GM10266 (cell line): ENCODE results near the gene PRSS57.

Experiments used
- DNase-seq: peaks from one replicate; pipeline ENCODE4 v3.0.0; 2012; ENCODE audit errors: extremely low spot score
- TF ChIP-seq, protein P1 (sequence below): IDR thresholded peaks from 2 replicates; pipeline ENCODE4 v1.5.1; 2012; ENCODE audit warnings: mild to moderate bottlenecking, low read depth; ENCODE audit not compliant: control insufficient read depth, insufficient read depth; ENCODE audit errors: missing control alignments

Gene PRSS57

DNA sequence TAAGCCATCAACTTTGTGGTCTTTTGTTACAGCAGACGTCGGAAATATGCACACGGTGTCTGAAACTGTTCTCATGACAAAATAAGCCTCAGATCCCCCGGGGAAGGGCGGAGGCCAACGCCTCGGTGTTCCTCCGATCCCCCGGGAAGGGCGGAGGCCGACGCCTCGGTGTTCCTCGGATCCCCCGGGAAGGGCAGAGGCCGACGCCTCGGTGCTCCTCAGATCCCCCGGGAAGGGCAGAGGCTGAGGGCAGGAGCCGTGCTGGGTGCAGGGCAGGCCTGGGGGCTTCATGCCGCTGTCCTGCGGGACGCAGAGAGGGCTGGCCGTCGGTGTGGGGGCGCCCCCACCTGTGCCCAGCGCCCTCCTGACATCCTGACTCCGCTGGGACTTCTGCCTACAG is 50.9 kb downstream of the PRSS57 start:
- TF ChIP-seq, protein P1, sequence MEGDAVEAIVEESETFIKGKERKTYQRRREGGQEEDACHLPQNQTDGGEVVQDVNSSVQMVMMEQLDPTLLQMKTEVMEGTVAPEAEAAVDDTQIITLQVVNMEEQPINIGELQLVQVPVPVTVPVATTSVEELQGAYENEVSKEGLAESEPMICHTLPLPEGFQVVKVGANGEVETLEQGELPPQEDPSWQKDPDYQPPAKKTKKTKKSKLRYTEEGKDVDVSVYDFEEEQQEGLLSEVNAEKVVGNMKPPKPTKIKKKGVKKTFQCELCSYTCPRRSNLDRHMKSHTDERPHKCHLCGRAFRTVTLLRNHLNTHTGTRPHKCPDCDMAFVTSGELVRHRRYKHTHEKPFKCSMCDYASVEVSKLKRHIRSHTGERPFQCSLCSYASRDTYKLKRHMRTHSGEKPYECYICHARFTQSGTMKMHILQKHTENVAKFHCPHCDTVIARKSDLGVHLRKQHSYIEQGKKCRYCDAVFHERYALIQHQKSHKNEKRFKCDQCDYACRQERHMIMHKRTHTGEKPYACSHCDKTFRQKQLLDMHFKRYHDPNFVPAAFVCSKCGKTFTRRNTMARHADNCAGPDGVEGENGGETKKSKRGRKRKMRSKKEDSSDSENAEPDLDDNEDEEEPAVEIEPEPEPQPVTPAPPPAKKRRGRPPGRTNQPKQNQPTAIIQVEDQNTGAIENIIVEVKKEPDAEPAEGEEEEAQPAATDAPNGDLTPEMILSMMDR: no peak
- DNase-seq: no peak

DNA sequence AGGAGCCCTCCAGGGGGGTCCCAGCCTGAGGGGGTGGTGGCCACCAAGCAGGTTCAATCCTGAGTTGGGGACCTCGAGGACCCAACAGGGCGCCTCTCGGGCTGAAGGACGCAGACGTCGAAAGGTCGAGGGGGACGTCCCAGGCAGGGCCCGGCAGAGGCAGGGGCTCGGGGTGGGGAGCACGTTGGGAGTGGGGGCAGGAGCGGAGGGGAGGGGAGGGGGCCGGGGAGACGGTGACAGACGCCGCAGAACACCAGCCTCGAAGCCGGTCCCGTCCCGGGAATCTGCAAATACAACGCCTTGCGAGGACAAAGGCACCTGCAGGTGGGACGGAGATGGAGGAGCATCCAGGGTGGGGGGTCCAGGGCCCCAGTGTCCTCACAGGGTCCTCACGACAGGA is 51.5 kb downstream of the PRSS57 start:
- DNase-seq: no peak
- TF ChIP-seq, protein P1: no peak

DNA sequence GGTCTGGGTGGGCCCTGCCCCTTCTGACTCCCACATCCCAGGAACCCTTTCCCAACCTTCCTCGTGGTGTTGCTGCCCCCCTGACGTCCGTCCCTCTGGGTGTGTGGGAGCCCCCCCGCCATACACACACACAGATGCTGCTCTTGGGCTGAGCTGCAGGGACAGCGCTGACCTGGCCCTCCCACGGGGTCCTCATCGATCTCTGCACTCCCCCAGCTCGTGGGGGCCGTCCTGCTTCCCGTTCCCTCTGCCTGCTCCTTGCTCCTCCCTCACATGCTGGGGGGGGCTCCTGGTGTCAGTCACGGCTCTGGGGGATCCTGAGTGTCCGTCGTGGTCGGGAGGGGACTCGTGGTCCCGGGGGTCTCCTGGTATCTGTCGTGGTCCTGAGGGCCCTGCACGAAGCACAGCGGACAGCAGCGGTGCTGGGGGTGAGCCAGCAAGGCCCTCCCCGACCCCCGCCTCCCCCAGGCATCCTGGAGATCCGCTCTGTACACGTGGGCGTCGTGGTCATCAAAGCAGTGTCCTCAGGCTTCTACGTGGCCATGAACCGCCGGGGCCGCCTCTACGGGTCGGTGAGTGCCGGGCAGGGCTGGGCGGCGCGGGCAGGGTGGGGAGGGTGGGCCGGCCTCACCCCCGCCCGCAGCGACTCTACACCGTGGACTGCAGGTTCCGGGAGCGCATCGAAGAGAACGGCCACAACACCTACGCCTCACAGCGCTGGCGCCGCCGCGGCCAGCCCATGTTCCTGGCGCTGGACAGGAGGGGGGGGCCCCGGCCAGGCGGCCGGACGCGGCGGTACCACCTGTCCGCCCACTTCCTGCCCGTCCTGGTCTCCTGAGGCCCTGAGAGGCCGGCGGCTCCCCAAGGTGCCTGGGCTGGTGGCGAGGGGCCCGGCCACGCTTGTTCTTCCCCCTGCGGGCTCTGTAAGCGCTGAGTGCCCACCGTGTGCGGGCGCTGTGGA is 52.2 kb downstream of the PRSS57 start:
- TF ChIP-seq, protein P1: no peak
- no peak for DNase-seq

DNA sequence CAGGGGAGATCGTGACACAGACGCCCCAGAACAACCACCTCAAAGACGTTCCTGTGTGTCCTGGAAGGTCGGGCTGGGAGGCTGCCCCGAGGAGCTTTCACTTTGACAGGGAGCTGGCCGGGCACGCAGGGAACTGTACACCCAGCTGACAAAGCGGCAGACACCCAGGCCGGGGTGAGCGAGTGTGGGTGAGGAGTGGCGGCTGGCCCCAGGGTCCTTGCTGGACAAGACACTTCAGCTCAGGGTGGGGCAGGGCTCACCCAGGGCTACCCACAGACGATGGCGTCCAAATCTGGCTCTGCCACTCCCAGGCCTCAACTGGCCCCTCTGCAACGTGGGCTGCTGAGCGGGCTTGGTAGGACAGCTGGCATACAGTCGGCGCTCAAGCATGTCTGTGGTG is 53.5 kb downstream of the PRSS57 start:
- no peak for DNase-seq
- TF ChIP-seq, protein P1: no peak

DNA sequence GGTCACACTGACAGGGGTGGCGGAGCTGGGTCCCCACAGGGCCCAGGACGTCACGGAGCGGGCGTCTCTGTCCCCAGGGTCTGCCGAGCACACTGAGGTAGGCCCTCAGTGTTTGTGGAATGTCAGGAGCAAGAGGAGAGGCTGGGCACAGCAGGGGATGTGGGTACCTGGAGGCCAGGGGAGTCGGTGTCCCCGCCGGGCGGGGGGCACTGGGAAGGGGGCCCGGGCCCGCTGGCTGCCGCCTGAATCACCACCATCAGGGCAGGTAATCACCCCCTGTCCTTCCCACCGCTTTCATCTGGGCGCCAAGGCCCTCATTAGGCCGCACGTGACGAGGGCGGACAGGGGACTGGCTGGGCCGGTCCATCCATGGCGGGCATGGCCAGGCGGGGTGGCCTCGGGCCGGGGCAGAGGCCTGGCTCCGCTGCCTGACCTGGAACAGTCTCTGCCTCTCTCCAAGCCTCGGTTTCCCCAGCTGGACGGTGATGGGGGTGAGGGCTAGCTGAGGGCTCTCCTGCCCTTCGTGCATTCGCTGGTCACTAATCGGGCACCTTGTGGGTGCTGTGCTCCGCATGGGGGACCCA is 54.6 kb downstream of the PRSS57 start:
- DNase-seq: no peak
- TF ChIP-seq, protein P1: no peak

DNA sequence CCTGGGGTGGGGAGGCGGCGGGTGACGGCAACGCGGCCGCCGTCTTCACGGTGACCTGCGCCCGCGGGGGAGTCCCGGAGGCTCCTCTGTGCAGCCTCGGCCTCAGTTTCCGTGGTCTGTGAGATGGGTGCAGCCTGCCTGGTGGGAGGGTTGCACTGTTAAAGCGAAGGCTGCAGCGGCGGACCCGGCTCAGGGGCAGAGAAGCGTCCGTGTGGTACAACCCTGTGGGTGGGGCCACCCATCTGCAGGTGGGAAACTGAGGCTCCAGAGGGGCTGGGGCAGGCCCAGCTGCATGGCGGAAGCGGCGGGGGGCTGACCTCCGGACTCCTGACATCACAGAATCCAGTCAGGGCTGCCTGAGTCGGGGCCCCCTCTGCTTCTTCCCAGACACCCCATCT is 55.1 kb downstream of the PRSS57 start:
- no peak for DNase-seq
- TF ChIP-seq, protein P1: no peak
